ENCODE data around the gene CREBBP. TPM values are rescaled to one million over a fixed set of nuclear protein-coding genes. Genes with fewer than 3 reads are reported as not detected.

CREBBP gene
- polyA plus RNA-seq, 1 experiment: 9.8 TPM

DNA sequence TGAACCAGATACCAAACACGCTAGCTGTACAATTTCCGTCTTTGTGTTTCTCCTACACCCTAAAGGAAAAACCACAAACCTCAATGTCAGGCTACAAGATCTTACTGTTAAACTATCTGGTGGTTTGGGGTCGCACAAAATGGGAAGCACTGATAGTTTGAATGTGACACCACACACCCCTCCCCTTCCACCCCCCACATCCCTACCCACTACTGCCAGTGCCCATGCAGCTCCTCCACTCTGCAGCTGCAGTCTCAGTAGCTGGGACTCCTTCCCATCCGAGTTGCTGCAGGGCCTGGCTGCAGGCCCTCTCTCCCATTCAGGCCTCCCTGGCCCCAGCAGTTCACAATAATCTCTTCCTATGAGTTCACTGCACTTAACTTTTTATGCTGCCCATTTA is 181.6 kb downstream of the CREBBP start:
- TF ChIP-seq, protein P1, sequence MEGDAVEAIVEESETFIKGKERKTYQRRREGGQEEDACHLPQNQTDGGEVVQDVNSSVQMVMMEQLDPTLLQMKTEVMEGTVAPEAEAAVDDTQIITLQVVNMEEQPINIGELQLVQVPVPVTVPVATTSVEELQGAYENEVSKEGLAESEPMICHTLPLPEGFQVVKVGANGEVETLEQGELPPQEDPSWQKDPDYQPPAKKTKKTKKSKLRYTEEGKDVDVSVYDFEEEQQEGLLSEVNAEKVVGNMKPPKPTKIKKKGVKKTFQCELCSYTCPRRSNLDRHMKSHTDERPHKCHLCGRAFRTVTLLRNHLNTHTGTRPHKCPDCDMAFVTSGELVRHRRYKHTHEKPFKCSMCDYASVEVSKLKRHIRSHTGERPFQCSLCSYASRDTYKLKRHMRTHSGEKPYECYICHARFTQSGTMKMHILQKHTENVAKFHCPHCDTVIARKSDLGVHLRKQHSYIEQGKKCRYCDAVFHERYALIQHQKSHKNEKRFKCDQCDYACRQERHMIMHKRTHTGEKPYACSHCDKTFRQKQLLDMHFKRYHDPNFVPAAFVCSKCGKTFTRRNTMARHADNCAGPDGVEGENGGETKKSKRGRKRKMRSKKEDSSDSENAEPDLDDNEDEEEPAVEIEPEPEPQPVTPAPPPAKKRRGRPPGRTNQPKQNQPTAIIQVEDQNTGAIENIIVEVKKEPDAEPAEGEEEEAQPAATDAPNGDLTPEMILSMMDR (IDR thresholded peaks at IDR 0.05; ENCODE audit: low read depth, low read length): no peak
- DNase-seq (ENCODE audit: low read depth, low spot score): no peak
- POLR2A ChIA-PET: no interaction called here
- Histone ChIP-seq H3K4me3 (ENCODE audit: low read depth, low read length) (no peak overlapping the region), H3K27me3 (ENCODE audit: control insufficient read depth, insufficient read depth, low read length) (no peaks in the 10 kb centered on the region), H3K9me3 (ENCODE audit: control insufficient read depth, insufficient read depth, low read length) (no peaks in the 10 kb centered on the region), H3K27ac (ENCODE audit: low read depth, low read length) (no peak overlapping the region)
- CTCF ChIA-PET: interaction anchor here (0.9 to 1.1 kb wide), 2 partner anchors 9 to 236 kb away, joined by 3 read pairs; no protein-coding TSS in a partner anchor

DNA sequence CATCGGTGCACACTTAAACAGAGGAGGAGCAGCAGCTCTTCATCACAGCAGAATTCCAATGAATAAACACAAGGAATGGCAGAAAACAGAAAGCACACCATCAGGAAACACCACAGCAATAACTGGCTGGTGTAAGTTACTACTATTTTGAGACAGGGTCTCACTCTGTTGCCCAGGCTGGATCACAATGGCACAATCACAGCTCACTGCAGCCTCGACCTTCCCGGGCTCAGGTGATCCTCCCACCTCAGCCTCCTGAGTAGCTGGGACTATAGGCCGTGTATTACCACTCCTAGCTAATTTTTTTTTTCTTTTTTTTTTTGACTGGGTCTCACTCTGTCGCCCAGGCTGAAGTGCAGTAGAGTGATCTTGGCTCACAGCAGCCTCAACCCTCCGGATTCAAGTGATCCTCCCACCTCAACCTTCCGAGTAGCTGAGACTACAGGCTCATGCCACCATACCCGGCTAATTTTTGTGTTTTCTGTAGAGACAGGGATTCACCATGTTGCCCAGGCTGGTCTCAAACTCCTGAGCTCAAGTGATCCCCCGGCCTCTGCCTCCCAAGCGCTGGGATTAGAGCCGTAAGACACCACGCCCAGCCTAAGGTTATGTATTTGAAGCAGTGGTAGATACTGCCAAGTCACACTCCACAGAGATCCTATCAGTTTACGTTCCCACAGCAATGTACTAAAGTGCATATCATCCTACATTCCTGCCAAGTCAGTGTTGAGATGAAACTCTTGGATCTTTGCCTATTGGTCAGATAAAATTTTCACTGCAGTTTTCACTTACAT is 183.9 kb downstream of the CREBBP start:
- H3K27me3 ChIP-seq (ENCODE audit: control insufficient read depth, insufficient read depth, low read length): no peaks in the 10 kb centered on the region
- H3K27ac ChIP-seq (ENCODE audit: low read depth, low read length): peak overlapping the region; percentile 57
- ChIA-PET CTCF (interaction anchor here (1.0 kb wide), 1 partner anchor 558 kb away, joined by 3 read pairs; no protein-coding TSS in a partner anchor), POLR2A (no interaction called here)
- no peak overlapping the region for H3K4me3 ChIP-seq (ENCODE audit: low read depth, low read length)
- no peaks in the 10 kb centered on the region for H3K9me3 ChIP-seq (ENCODE audit: control insufficient read depth, insufficient read depth, low read length)
- peak; percentile 71 for DNase-seq (ENCODE audit: low read depth, low spot score)
- TF ChIP-seq, protein P1 (IDR thresholded peaks at IDR 0.05; ENCODE audit: low read depth, low read length): no peak

DNA sequence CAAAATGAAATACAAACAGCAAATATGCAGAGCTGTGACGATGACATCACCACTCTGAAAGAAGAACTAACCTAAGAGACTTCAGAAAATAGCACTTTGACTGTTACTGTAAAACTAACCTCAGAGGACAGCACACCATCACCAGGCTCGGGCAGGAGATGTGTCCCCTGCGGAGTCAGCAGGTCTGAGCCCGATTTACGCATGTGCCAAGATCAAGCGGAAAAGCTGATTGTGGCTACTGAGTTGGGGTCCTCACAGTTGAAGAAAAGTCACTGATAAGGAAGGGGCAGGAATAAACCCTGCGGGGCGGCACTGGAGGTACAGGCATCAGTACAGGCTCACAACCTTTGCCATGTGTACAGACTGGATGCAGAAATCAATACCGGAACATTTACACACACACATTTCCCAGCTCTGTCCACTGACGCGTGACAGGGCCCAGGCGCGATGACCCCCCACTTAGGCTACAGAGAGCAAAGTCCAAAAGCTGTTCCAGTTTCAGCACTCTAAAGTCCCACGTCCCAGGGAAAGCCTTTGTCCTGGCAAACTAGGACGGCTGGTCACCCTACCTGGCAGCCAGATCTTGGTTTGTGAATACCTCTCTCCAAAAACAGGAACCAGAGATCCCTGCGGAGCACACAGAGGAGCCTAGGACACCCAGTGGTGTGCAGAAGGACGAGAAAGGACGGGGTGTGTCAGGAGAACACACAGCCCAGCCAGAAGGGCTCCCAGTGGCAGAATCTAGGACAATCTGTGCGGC is 184.7 kb downstream of the CREBBP start:
- DNase-seq (ENCODE audit: low read depth, low spot score): no peak
- POLR2A ChIA-PET: interaction anchor here (0.7 kb wide), 1 partner anchor 244 kb away, joined by 4 read pairs; no protein-coding TSS in a partner anchor
- Histone ChIP-seq H3K27ac (ENCODE audit: low read depth, low read length) (no peak overlapping the region), H3K9me3 (ENCODE audit: control insufficient read depth, insufficient read depth, low read length) (no peaks in the 10 kb centered on the region), H3K27me3 (ENCODE audit: control insufficient read depth, insufficient read depth, low read length) (no peaks in the 10 kb centered on the region), H3K4me3 (ENCODE audit: low read depth, low read length) (no peak overlapping the region)
- CTCF ChIA-PET: interaction anchor here (1.0 kb wide), 1 partner anchor 559 kb away, joined by 3 read pairs; no protein-coding TSS in a partner anchor
- TF ChIP-seq, protein P1 (IDR thresholded peaks at IDR 0.05; ENCODE audit: low read depth, low read length): no peak

DNA sequence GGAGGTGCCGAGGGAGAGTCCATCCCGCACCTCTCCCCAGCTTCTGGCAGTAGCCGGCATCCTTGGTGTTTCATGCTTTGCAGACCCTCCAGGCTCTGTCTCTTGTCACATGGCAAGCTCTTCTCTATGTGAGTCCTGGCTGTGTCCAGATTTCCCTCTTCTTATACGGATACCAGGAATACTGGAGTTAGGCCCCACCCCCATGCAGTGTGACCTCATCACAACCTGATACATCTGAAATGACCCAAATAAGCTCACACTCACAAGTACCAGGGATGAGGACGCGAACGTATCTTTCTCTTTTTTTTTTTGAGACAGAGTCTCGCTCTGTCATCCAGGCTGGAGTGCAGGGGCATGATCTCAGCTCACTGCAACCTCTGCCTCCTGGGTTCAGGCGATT is 186.5 kb downstream of the CREBBP start:
- POLR2A ChIA-PET: no interaction called here
- Histone ChIP-seq H3K27ac (ENCODE audit: low read depth, low read length) (no peak overlapping the region), H3K27me3 (ENCODE audit: control insufficient read depth, insufficient read depth, low read length) (no peaks in the 10 kb centered on the region), H3K9me3 (ENCODE audit: control insufficient read depth, insufficient read depth, low read length) (no peaks in the 10 kb centered on the region), H3K4me3 (ENCODE audit: low read depth, low read length) (no peak overlapping the region)
- TF ChIP-seq, protein P1 (IDR thresholded peaks at IDR 0.05; ENCODE audit: low read depth, low read length): no peak
- DNase-seq (ENCODE audit: low read depth, low spot score): no peak
- CTCF ChIA-PET: no interaction called here

DNA sequence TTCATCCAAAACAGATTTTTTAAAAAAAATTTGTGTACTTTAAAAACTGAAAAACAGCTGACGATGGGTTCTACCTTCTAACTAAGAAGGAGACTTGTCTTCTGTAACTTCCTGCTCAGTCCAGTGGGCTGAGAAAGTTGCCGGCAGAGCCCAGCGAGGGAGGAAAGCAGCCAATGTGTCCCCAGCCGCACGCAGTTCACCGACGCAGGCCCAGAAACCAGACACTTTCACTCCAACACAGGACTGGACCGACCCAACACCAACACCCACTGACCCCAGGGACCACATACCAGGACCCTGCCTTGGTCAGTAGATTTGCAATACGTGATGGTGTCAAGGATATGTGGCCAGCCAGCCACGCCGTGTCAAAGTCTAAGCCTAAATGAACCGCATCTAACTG is 188.8 kb downstream of the CREBBP start:
- TF ChIP-seq, protein P1 (IDR thresholded peaks at IDR 0.05; ENCODE audit: low read depth, low read length): no peak
- Histone ChIP-seq H3K27me3 (ENCODE audit: control insufficient read depth, insufficient read depth, low read length) (no peaks in the 10 kb centered on the region), H3K4me3 (ENCODE audit: low read depth, low read length) (no peak overlapping the region), H3K9me3 (ENCODE audit: control insufficient read depth, insufficient read depth, low read length) (no peaks in the 10 kb centered on the region), H3K27ac (ENCODE audit: low read depth, low read length) (no peak overlapping the region)
- ChIA-PET POLR2A (no interaction called here), CTCF (interaction anchor here (0.6 to 1.9 kb wide), 7 partner anchors 9 to 574 kb away, joined by 3 to 11 read pairs (median 4); no protein-coding TSS in a partner anchor)
- no peak for DNase-seq (ENCODE audit: low read depth, low spot score)
